DMS153 treated with DMSO at 0.1 percent for 48 hours (cell line): ENCODE measurements around the gene TRIP13.

Experiments used
- DNase-seq: peaks from one replicate; lab custom pipeline; 2025; ENCODE audit not compliant: unreplicated experiment; lab: John Stamatoyannopoulos, UW

Gene TRIP13

GRCh38 chr5:949815-950560 is 57.3 kb downstream of the TRIP13 start:
- no peak for DNase-seq

GRCh38 chr5:951940-952596 is 59.4 kb downstream of the TRIP13 start:
- no peak for DNase-seq

GRCh38 chr5:952597-953271 is 60.0 kb downstream of the TRIP13 start:
- DNase-seq: no peak

- DNase-seq: no peak
Measured at GRCh38 chr5:953535-954449, 61.1 kb downstream of the TRIP13 start.

GRCh38 chr5:955886-956761 is 63.4 kb downstream of the TRIP13 start:
- DNase-seq: no peak

- DNase-seq: no peak
Measured at GRCh38 chr5:956941-957747, 64.5 kb downstream of the TRIP13 start.

- peak; percentile 89 for DNase-seq
Measured at GRCh38 chr5:957748-958485, 65.2 kb downstream of the TRIP13 start.

- peak; percentile 50 for DNase-seq
Measured at GRCh38 chr5:958701-959571, 66.3 kb downstream of the TRIP13 start.

- no peak for DNase-seq
Measured at GRCh38 chr5:959581-960531, 67.2 kb downstream of the TRIP13 start.

GRCh38 chr5:960551-960950 is 67.9 kb downstream of the TRIP13 start:
- DNase-seq: no peak

- DNase-seq: no peak
Measured at GRCh38 chr5:961002-961710, 68.5 kb downstream of the TRIP13 start.

GRCh38 chr5:961711-962240 is 69.1 kb downstream of the TRIP13 start:
- DNase-seq: no peak

GRCh38 chr5:962386-962785 is 69.7 kb downstream of the TRIP13 start:
- DNase-seq: no peak

GRCh38 chr5:962801-963200 is 70.1 kb downstream of the TRIP13 start:
- no peak for DNase-seq

GRCh38 chr5:963310-963672 is 70.6 kb downstream of the TRIP13 start:
- no peak for DNase-seq
